ENCODE results near the gene ARFGAP1. TPM values are rescaled to one million over a fixed set of nuclear protein-coding genes. Genes with fewer than 3 reads are reported as not detected.

Gene ARFGAP1
- total RNA-seq, 4 donors from 2014 or later = 16.1 to 46.2 (median 22.7) TPM

DNA sequence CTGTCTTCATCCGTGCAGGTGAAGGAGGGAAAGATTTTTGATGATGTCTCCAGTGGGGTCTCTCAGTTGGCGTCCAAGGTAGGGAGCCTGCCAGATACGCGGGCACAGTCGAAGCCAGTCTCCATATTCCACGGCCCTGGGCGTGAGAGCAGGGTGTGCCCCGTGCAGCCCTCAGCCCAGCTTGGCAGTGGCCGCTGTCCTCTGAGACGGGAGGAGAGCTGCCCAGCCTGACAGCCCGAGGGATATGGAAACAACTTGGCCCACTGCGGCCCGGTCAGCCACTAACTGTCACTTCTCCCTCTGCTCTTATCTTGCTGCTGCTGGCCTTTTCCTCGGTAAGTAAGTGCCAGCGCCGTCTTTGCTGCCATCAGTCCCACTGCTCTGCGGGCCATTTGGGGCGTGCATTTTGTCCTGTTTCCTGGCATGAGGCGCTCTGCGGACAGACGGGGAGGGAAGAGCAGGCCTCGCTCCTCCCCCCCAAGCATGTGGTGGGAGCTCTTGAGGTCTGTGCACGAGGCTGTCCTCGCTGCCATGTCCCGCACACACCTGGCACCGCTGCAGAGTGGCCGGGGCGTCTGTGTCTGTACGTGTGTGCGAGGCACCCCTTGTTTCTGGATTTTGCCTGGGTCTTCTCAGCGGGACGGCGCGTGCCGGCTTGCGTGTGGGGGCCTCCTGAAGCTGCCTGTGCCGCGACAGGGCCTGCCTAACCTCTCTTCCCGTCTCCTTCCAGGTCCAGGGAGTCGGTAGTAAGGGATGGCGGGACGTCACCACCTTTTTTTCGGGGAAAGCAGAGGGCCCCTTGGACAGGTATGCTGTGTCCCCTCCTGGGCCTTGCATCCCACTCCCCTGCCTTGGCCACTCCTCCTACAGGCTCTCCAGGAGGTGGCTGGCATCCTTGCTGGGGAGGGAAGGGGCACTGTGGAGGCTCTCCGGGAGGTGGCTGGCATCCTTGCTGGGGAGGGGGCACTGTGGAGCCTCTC is 13.3 kb downstream of the ARFGAP1 start:
- TF ChIP-seq, protein P1, sequence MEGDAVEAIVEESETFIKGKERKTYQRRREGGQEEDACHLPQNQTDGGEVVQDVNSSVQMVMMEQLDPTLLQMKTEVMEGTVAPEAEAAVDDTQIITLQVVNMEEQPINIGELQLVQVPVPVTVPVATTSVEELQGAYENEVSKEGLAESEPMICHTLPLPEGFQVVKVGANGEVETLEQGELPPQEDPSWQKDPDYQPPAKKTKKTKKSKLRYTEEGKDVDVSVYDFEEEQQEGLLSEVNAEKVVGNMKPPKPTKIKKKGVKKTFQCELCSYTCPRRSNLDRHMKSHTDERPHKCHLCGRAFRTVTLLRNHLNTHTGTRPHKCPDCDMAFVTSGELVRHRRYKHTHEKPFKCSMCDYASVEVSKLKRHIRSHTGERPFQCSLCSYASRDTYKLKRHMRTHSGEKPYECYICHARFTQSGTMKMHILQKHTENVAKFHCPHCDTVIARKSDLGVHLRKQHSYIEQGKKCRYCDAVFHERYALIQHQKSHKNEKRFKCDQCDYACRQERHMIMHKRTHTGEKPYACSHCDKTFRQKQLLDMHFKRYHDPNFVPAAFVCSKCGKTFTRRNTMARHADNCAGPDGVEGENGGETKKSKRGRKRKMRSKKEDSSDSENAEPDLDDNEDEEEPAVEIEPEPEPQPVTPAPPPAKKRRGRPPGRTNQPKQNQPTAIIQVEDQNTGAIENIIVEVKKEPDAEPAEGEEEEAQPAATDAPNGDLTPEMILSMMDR (IDR thresholded peaks at IDR 0.05; ENCODE audit: low read depth) = no peak

DNA sequence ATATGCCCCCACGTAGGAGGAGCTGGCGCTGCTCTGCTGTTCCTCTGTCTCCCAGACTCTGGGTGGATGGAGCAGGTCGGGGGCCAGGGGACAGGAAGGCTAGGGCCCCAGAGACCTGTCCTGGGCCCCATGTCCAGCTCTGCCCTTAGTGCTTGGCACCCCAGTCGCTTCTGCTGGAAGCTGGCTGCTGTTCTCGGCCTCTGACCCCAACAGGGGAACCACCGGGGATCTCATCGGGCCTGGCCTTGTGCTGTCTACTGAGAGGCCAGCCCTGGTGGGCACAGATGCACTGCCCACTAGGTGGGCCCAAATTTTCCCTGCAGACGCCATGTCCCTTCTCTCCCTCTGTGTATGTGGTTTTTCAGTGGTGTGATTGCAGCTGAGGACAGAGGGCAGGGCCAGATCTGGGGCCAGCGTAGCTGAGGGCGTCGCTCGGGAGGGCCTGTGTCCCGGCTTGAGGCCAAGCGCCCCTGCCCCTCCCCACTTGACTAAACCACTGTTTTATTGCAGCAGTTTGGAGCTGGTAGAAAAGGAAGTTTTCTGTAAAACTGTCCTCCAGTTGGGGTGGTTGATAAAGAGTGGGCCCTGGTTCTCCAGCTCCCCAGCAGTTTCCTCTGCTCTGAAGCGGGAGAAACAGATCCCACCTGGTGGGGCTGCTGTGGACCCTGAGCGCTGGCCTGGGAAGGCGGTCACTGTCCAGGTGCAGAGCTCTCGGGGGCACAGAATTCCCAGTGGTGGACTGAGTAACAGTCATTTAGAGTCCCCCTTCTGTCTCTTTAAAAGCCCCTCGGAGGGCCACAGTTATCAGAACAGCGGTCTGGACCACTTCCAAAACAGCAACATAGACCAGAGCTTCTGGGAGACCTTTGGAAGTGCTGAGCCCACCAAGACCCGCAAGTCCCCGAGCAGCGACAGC is 14.4 kb downstream of the ARFGAP1 start:
- TF ChIP-seq, protein P1 (IDR thresholded peaks at IDR 0.05; ENCODE audit: low read depth) = no peak

DNA sequence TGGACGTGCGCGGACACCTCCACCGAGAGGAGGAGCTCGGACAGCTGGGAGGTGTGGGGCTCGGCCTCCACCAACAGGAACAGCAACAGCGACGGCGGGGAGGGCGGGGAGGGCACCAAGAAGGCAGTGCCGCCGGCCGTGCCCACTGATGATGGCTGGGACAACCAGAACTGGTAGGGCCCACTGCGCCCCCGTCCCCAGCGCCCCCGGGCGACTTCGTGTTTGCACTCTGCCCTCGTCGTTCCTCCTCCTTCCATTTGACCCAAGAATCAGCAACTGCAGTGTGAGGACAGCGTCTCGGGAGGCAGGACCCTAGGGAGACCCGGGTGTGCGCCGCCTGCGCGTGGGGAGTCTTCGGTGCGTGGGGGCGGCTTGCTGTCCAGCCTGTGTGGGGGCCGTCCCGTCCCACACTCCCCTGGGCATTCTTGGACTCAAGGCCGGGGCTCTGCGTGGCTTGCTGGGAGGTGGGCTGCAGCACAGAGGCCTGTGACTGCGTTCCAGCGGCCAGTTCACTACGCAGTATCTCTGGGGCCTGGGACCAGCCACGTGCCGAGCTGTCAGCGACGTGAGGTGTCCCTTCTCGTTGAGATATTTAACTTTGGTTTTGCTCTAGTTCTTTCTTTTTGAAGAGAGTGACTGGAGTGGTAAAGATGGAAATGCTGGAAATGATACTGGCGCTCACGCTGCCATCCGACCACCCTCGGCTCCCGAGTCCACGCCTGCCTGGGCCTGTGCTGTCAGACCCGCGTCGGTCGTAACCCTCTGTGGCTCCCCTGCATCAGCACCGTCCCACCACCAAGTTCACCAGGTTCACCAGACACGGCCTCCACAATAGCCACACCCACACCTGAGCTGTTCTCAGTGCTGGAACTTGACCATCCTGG is 15.3 kb downstream of the ARFGAP1 start:
- TF ChIP-seq, protein P1 (IDR thresholded peaks at IDR 0.05; ENCODE audit: low read depth) = no peak

DNA sequence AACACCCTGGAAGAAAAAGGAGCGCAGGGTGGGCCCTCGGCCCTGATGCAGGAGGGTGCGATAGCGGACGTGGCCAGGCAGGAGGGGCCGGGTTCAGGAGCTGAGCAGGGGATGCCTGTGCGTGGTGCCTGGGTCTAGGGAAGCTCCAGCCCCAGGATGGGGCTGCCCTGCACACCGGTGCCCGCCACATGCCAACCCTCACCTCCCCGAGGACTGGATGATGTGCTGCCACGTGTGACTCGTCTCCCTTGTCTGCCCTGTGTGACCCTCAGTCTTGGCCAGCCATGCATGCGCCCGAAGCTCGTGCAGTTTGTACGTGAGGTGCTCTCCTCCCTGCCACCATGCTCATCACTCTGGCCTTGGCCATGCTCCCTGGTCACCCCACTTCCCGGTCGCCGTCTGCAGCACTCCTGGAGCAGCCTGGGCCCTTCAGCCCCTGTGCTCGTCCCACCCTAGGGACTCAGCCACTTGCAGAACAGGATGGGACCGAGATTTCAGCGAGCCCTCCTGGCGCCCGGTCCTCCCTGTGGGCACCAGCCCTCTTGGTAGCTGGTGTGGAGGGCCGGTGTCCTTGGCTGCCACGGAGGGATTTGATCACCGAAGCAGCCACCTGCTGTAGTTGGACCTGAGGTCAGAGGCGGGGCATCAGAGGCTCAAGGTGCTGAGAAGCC is 16.1 kb downstream of the ARFGAP1 start:
- TF ChIP-seq, protein P1 (IDR thresholded peaks at IDR 0.05; ENCODE audit: low read depth) = no peak

DNA sequence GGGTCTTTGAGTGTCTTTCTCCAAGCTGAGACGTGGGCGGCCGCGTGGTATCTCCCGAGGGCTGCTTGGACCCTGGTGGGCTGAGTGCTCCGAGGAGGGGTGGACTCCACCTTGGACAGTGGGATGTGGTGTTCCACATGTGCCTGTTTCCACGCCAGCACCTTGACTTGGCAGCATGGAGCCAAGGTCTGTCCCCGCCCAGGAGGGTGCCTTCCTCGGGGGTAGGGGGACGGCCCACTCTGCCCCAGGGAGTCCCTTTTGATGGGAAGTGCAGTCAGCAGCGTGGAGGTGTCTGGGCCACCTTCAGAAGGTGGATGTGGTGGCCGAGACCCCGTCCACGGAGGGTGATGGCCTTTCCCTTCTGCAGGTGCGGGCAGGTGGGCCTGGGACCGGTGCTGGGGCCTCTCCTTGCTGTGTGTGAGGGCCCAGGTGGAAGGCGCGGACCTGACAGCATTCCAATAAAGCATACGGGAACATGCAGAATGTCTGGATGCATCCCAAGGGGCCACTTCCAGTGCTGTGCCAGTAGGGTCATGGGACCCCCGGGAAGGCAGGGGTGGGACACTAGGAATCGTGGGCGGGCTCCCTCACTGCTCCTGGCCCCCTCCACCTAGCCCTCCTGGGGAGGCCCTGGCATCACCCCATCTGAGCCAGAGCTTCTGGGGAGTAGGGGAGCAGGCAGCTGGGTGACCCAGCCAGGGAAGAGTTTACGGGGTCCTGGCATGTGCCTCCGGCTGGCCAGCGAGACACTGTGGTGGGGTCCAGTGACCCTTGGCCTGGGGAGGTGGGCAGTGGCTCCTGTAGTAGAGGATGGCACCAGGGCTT is 16.9 kb downstream of the ARFGAP1 start:
- TF ChIP-seq, protein P1 (IDR thresholded peaks at IDR 0.05; ENCODE audit: low read depth) = no peak

Measured in subcutaneous adipose tissue (tissue), 4 donors.